ENCODE results near the gene PCMT1. TPM values are rescaled to one million over a fixed set of nuclear protein-coding genes. Genes with fewer than 3 reads are reported as not detected.

The PCMT1 gene
- total RNA-seq, 1 donor from 2014 or later = 44.9 TPM

- ChIA-PET POLR2A (interaction anchor here (0.6 kb wide), 1 partner anchor 141 kb away, joined by 4 read pairs; no protein-coding TSS in a partner anchor), CTCF (no interaction called here)
- H3K36me3 Mint-ChIP-seq (ENCODE audit: low read depth) = no peaks in the 10 kb centered on the region
- DNase-seq = no peak
- H3K27me3 Mint-ChIP-seq = peaks cover 26% of the 10 kb centered on the region
- H3K4me3 Mint-ChIP-seq = no peak overlapping the region
- no peak overlapping the region for H3K27ac Mint-ChIP-seq
- no peak for TF ChIP-seq CTCF (IDR thresholded peaks at IDR 0.05)
- H3K4me1 Mint-ChIP-seq = peaks cover 11% of the 10 kb centered on the region
- intact Hi-C loops (cut with micrococcal nuclease) = loop anchor here (5.0 to 10.0 kb wide), 2 partner anchors 82 to 145 kb away; partner anchors contain the start of gene ULBP2
- ATAC-seq (ENCODE audit: low read depth) = no peak
- H3K9me3 Mint-ChIP-seq = no peaks in the 10 kb centered on the region
Measured at GRCh38 chr6:149859938-149860337, 110.4 kb downstream of the PCMT1 start.

- Mint-ChIP-seq H3K27ac (no peak overlapping the region), H3K4me1 (peaks cover 14% of the 10 kb centered on the region), H3K36me3 (ENCODE audit: low read depth) (no peaks in the 10 kb centered on the region), H3K27me3 (peaks cover 29% of the 10 kb centered on the region), H3K4me3 (peak overlapping the region; percentile 12), H3K9me3 (no peaks in the 10 kb centered on the region)
- TF ChIP-seq CTCF (IDR thresholded peaks at IDR 0.05) = no peak
- ATAC-seq (ENCODE audit: low read depth) (no peak), DNase-seq (no peak)
- POLR2A ChIA-PET = no interaction called here
- intact Hi-C loops (cut with micrococcal nuclease) = loop anchor here (5.0 to 10.0 kb wide), 2 partner anchors 82 to 144 kb away; partner anchors contain the start of gene ULBP2
- CTCF ChIA-PET = no interaction called here
Measured at GRCh38 chr6:149860513-149860833, 110.9 kb downstream of the PCMT1 start.

Other genes starting within 250 kb of the PCMT1 start
- gene PPIL4, start 203.7 kb upstream of the PCMT1 start, total RNA-seq = 20.9 and 24.0 TPM in 2 replicates
- gene GINM1, start 183.4 kb upstream of the PCMT1 start, total RNA-seq = 15.4 and 18.0 TPM in 2 replicates
- 17.8 and 19.2 TPM in 2 replicates for gene KATNA1, start 101.0 kb upstream of the PCMT1 start, total RNA-seq
- gene LATS1, start 31.6 kb upstream of the PCMT1 start, total RNA-seq = 34.6 and 42.0 TPM in 2 replicates
- 46.9 and 50.4 TPM in 2 replicates for gene NUP43, start 3.2 kb upstream of the PCMT1 start, total RNA-seq
- gene LRP11, start 114.6 kb downstream of the PCMT1 start, total RNA-seq = 0.29 TPM in 2 replicates
- not detected in 2 replicates for gene RAET1E, start 148.4 kb downstream of the PCMT1 start, total RNA-seq
- not detected in 2 replicates for gene RAET1G, start 173.4 kb downstream of the PCMT1 start, total RNA-seq
- 0.29 and 0.37 TPM in 2 replicates for gene ULBP2, start 192.3 kb downstream of the PCMT1 start, total RNA-seq
- 1.9 and 2.2 TPM in 2 replicates for gene ULBP1, start 214.2 kb downstream of the PCMT1 start, total RNA-seq

All from activated B cell treated with CpG ODN at 0.5 μM for 24 hours (primary cell).